H9 (cell line): ENCODE measurements around the gene CTNNBL1. TPM values are rescaled to one million over a fixed set of nuclear protein-coding genes. Genes with fewer than 3 reads are reported as not detected.

ENCODE experiments used
- DNase-seq: peaks from one replicate; pipeline ENCODE4 v3.0.0-alpha.2; 2017
- H2AFZ ChIP-seq: one replicate; pipeline ENCODE4 v1.6.1; 2013; ENCODE audit warnings: mild to moderate bottlenecking, low read length, control low read depth, moderate library complexity
- H2AK5ac ChIP-seq: 2 replicates; pipeline ENCODE4 v1.6.1; 2013; ENCODE audit warnings: low read length, control low read depth, mixed read lengths; ENCODE audit not compliant: insufficient read length
- H2BK120ac ChIP-seq: one replicate; pipeline ENCODE4 v1.6.1; 2013; ENCODE audit warnings: low read depth, mild to moderate bottlenecking, low read length, control low read depth, inconsistent platforms; ENCODE audit not compliant: poor library complexity, severe bottlenecking
- H2BK12ac ChIP-seq: 2 replicates; pipeline ENCODE4 v1.6.1; 2013; ENCODE audit warnings: low read length, control low read depth, mixed read lengths, low read depth; ENCODE audit not compliant: insufficient read length
- H2BK15ac ChIP-seq: 2 replicates; pipeline ENCODE4 v1.6.1; 2013; ENCODE audit warnings: low read depth, low read length, control low read depth
- H2BK20ac ChIP-seq: one replicate; pipeline ENCODE4 v1.6.1; 2013; ENCODE audit warnings: low read depth, mild to moderate bottlenecking, low read length, control low read depth, inconsistent platforms; ENCODE audit not compliant: poor library complexity, severe bottlenecking
- H2BK5ac ChIP-seq: 2 replicates; pipeline ENCODE4 v1.6.1; 2013; ENCODE audit warnings: low read length, control low read depth, mixed read lengths; ENCODE audit not compliant: insufficient read length
- H3K14ac ChIP-seq: 2 replicates; pipeline ENCODE4 v1.6.1; 2013; ENCODE audit warnings: low read length, control low read depth; ENCODE audit not compliant: insufficient read depth
- H3K18ac ChIP-seq: 2 replicates; pipeline ENCODE4 v1.6.1; 2013; ENCODE audit warnings: low read depth, mild to moderate bottlenecking, mixed read lengths, low read length, control low read depth; ENCODE audit not compliant: insufficient read length
- H3K23ac ChIP-seq: 2 replicates; pipeline ENCODE4 v1.6.1; 2013; ENCODE audit warnings: low read length, control low read depth, mixed read lengths, low read depth; ENCODE audit not compliant: insufficient read length
- H3K23me2 ChIP-seq: 2 replicates; pipeline ENCODE4 v1.6.1; 2013; ENCODE audit warnings: low read depth, mild to moderate bottlenecking, mixed read lengths, low read length, control low read depth; ENCODE audit not compliant: insufficient read length, poor library complexity, severe bottlenecking
- H3K27ac ChIP-seq: 2 replicates; pipeline ENCODE4 v1.5.1; 2013; ENCODE audit warnings: low read length, control low read depth, mixed read lengths, low read depth; ENCODE audit not compliant: insufficient read length
- H3K27me3 ChIP-seq: 2 replicates; pipeline ENCODE4 v1.6.1; 2013; ENCODE audit warnings: low read length, control low read depth, inconsistent platforms; ENCODE audit not compliant: insufficient read depth
- H3K4ac ChIP-seq: 2 replicates; pipeline ENCODE4 v1.6.1; 2013; ENCODE audit warnings: low read depth, mild to moderate bottlenecking, control low read depth, inconsistent platforms, low read length, moderate library complexity
- H3K4me1 ChIP-seq: 2 replicates; pipeline ENCODE4 v1.6.1; 2013; ENCODE audit warnings: low read length, control low read depth, inconsistent platforms; ENCODE audit not compliant: insufficient read depth
- H3K4me2 ChIP-seq: 2 replicates; pipeline ENCODE4 v1.6.1; 2013; ENCODE audit warnings: low read length, control low read depth, mixed read lengths; ENCODE audit not compliant: insufficient read length, insufficient read depth
- H3K56ac ChIP-seq: 2 replicates; pipeline ENCODE4 v1.6.1; 2013; ENCODE audit warnings: low read depth, mild to moderate bottlenecking, mixed read lengths, low read length, control low read depth; ENCODE audit not compliant: insufficient read length
- H3K79me1 ChIP-seq: 2 replicates; pipeline ENCODE4 v1.6.1; 2013; ENCODE audit warnings: low read depth, mild to moderate bottlenecking, moderate library complexity, low read length, control low read depth, inconsistent platforms; ENCODE audit not compliant: insufficient read depth, poor library complexity, severe bottlenecking
- H3K79me2 ChIP-seq: 2 replicates; pipeline ENCODE4 v1.6.1; 2013; ENCODE audit warnings: low read length, control low read depth, inconsistent platforms; ENCODE audit not compliant: insufficient read depth
- H3K9ac ChIP-seq: 2 replicates; pipeline ENCODE4 v1.6.1; 2013; ENCODE audit warnings: low read length, control low read depth, mixed read lengths; ENCODE audit not compliant: insufficient read length; ENCODE audit errors: extremely low read depth
- H3K9me3 ChIP-seq: one replicate; pipeline ENCODE4 v1.6.1; 2013; ENCODE audit warnings: low read depth, low read length, inconsistent platforms; ENCODE audit not compliant: control insufficient read depth
- H3T11ph ChIP-seq: one replicate; pipeline ENCODE4 v1.6.1; 2013; ENCODE audit warnings: mild to moderate bottlenecking, low read length, control low read depth, inconsistent platforms
- H4K20me1 ChIP-seq: one replicate; pipeline ENCODE4 v1.6.1; 2013; ENCODE audit not compliant: control insufficient read depth, insufficient read length, insufficient read depth
- H4K5ac ChIP-seq: 2 replicates; pipeline ENCODE4 v1.6.1; 2013; ENCODE audit warnings: low read depth, mild to moderate bottlenecking, mixed read lengths, low read length, control low read depth; ENCODE audit not compliant: insufficient read length
- H4K8ac ChIP-seq: replicated peaks from 2 replicates; pipeline ENCODE4 v1.6.1; 2013; ENCODE audit warnings: low read length, control low read depth, mixed read lengths, low read depth; ENCODE audit not compliant: insufficient read length
- H4K91ac ChIP-seq: 2 replicates; pipeline ENCODE4 v1.6.1; 2013; ENCODE audit warnings: low read depth, mild to moderate bottlenecking, moderate library complexity, mixed read lengths, low read length, control low read depth; ENCODE audit not compliant: insufficient read length
- H3K27ac Mint-ChIP-seq, 3 experiments: 2 replicates in 2 of 3; 3 replicates in 1 of 3; pipeline ENCODE4 v1.8.0; 2020 to 2021; ENCODE audit warnings: mixed read lengths in 3 of 3, mild to moderate bottlenecking in 1 of 3, moderate library complexity in 1 of 3
- H3K27me3 Mint-ChIP-seq: 2 replicates; pipeline ENCODE4 v1.8.0; 2021; ENCODE audit warnings: low read depth, mild to moderate bottlenecking, moderate library complexity, mixed read lengths
- H3K36me3 Mint-ChIP-seq, 3 experiments: 2 replicates in 2 of 3; 3 replicates in 1 of 3; pipeline ENCODE4 v1.8.0; 2020 to 2021; ENCODE audit warnings: low read depth in 3 of 3, mixed read lengths in 3 of 3; ENCODE audit not compliant: insufficient read depth in 1 of 3
- H3K4me1 Mint-ChIP-seq, 2 experiments: 2 replicates each; pipeline ENCODE4 v1.8.0; 2020; ENCODE audit warnings: mixed read lengths in 2 of 2
- H3K4me3 Mint-ChIP-seq, 2 experiments: 2 replicates in 1 of 2; 3 replicates in 1 of 2; pipeline ENCODE4 v1.8.0; 2020 to 2021; ENCODE audit warnings: mild to moderate bottlenecking in 2 of 2, mixed read lengths in 2 of 2, moderate library complexity in 1 of 2
- H3K9me3 Mint-ChIP-seq, 2 experiments: 2 replicates in 1 of 2; 3 replicates in 1 of 2; pipeline ENCODE4 v1.8.0; 2020; ENCODE audit warnings: mild to moderate bottlenecking in 2 of 2, mixed read lengths in 2 of 2, moderate library complexity in 1 of 2
- WGBS: extraction: QIAGEN DNeasy Blood & Tissue Kit; methylation state at CpG from one replicate; pipeline ENCODE4 v1.1.7; 2013; ENCODE audit warnings: missing lambda C conversion rate, low lambda C conversion rate, mixed read lengths; ENCODE audit not compliant: insufficient read length; ENCODE audit errors: extremely low coverage; 5-methylcytosine and 5-hydroxymethylcytosine counted together
- total RNA-seq: library from RNA; stranded (reverse); gene quantifications from 2 replicates; pipeline ENCODE4 v1.2.1, GENCODE V29; 2021
- TF ChIP-seq, protein P1 (sequence below): fragments of 200-600 bp; sonication (generic); conservative IDR thresholded peaks from 3 replicates; pipeline ENCODE4 v1.8.0; 2021; ENCODE audit warnings: antibody characterized with exemption, mild to moderate bottlenecking

CTNNBL1 gene
- total RNA-seq, 1 experiment from 2014 or later, result 67.2 TPM

DNA sequence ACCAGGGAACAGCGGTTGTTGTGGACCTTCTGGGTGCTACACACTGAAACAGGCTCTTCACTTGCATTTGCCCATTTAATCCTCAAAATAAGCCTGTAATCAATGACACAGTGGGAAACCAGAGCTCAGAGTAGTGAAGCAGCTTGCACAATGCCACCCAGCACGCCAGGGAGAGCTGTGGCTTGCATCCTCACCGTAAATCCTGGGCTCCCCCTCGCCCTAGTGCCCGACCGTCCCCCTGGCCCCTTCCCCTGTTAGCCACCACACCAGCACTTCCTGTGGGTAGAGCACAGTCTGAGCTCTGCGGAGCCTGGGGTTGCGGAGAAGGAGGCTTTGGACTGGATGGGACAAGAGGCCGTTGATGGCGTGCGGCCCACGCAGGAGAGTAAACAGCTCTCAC, 223.6 kb downstream of the CTNNBL1 start:
- Histone ChIP-seq H4K20me1 (no peaks in the 10 kb centered on the region), H3K4me2 (no peak overlapping the region), H3K27me3 (no peaks in the 10 kb centered on the region; the same call in 1 of the 2 replicates), H3T11ph (no peak overlapping the region), H4K91ac (no peak overlapping the region), H3K4ac (no peak overlapping the region), H3K79me2 (no peaks in the 10 kb centered on the region), H3K56ac (no peak overlapping the region), H4K5ac (no peak overlapping the region), H3K23me2 (peaks cover 11% of the 10 kb centered on the region), H4K8ac (no peak overlapping the region), H2BK120ac (no peak overlapping the region), H2BK5ac (no peak overlapping the region), H3K4me1 (no peaks in the 10 kb centered on the region; the same call in 1 of the 2 replicates), H3K18ac (no peak overlapping the region), H2AK5ac (no peak overlapping the region), H3K14ac (no peak overlapping the region), H3K79me1 (no peaks in the 10 kb centered on the region), H3K27ac (no peak overlapping the region), H3K23ac (no peak overlapping the region), H3K9me3 (no peaks in the 10 kb centered on the region), H2BK15ac (no peak overlapping the region), H3K9ac (no peak overlapping the region), H2BK20ac (no peak overlapping the region), H2BK12ac (no peak overlapping the region), H2AFZ (no peak overlapping the region)
- Mint-ChIP-seq H3K4me1 (peaks cover 45 to 64% of the 10 kb centered on the region in 2 experiments), H3K36me3 (no peaks in the 10 kb centered on the region), H3K27me3 (peaks cover 49% of the 10 kb centered on the region), H3K9me3 (no peaks in the 10 kb centered on the region), H3K4me3 (no peak overlapping the region), H3K27ac (no peak overlapping the region)
- no peak for DNase-seq
- WGBS, result no CpG with 5 or more reads among the region's 12 CpGs
- TF ChIP-seq, protein P1, sequence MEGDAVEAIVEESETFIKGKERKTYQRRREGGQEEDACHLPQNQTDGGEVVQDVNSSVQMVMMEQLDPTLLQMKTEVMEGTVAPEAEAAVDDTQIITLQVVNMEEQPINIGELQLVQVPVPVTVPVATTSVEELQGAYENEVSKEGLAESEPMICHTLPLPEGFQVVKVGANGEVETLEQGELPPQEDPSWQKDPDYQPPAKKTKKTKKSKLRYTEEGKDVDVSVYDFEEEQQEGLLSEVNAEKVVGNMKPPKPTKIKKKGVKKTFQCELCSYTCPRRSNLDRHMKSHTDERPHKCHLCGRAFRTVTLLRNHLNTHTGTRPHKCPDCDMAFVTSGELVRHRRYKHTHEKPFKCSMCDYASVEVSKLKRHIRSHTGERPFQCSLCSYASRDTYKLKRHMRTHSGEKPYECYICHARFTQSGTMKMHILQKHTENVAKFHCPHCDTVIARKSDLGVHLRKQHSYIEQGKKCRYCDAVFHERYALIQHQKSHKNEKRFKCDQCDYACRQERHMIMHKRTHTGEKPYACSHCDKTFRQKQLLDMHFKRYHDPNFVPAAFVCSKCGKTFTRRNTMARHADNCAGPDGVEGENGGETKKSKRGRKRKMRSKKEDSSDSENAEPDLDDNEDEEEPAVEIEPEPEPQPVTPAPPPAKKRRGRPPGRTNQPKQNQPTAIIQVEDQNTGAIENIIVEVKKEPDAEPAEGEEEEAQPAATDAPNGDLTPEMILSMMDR, result no peak
